ENCODE measurements around the gene KCTD10. TPM values are rescaled to one million over a fixed set of nuclear protein-coding genes. Genes with fewer than 3 reads are reported as not detected.

KCTD10 gene
- total and polyA plus RNA-seq, 10 of the 15 experiments (the other 5 are each of a cell fraction or from before 2014, with no cell fraction given) = 5.6 to 52.0 (median 34.2) TPM

DNA sequence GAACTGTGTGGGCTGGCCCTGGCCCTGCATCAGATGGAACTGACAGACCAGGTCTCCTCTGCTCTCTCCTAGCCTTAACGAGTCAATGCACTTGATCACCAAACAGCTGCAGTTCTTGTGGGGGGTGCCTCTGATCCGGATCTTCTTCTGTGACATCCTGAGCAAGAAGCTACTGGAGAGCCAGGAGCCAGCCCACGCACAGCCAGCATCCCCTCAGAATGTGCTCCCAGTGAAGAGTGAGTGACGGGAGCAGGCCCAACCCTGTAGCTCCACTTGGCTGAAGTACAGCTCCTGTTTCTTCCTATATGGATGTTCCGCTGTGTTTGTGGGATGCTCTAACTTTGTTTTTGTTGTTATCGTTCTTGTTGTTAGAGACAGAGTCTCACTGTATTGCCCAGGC, 24.2 kb upstream of the KCTD10 start:
- FAIRE-seq = no peak
- ChIA-PET POLR2A (interaction anchor here (0.8 kb wide), 1 partner anchor 9 kb away, joined by 5 read pairs; no protein-coding TSS in a partner anchor), CTCF (interaction anchor here (1.2 kb wide), 1 partner anchor 67 kb away, joined by 3 read pairs; no protein-coding TSS in a partner anchor), SMC1A (ENCODE audit: uncharacterized antibody, unreplicated experiment) (no interaction called here), RAD21 (ENCODE audit: unreplicated experiment) (no interaction called here)
- Histone ChIP-seq H3K4me1 (ENCODE audit: control insufficient read depth, insufficient read depth, low read length) (no peaks in the 10 kb centered on the region), H3K9me3 (replicated peaks; ENCODE audit: control insufficient read depth, insufficient read depth, low read length) (no peaks in the 10 kb centered on the region), H3K4me3 (no peak overlapping the region), H3K79me2 (ENCODE audit: control insufficient read depth, insufficient read depth, low read length) (no peaks in the 10 kb centered on the region), H4K20me1 (ENCODE audit: control insufficient read depth, insufficient read depth) (no peaks in the 10 kb centered on the region), H3K27ac (ENCODE audit: control insufficient read depth, insufficient read depth) (no peak overlapping the region), H2AFZ (ENCODE audit: control insufficient read depth, low read depth, low read length) (no peak overlapping the region), H3K27me3 (replicated peaks in 1 of 2; ENCODE audit: control insufficient read depth in 2 of 2, insufficient read depth in 2 of 2, low read length in 1 of 2) (no peaks in the 10 kb centered on the region), H3K4me2 (ENCODE audit: control insufficient read depth, insufficient read depth) (no peak overlapping the region), H3K36me3 (ENCODE audit: control insufficient read depth in 2 of 2, insufficient read depth in 2 of 2, low read length in 1 of 2) (peaks cover 3 to 27% of the 10 kb centered on the region in 2 experiments), H3K9ac (ENCODE audit: control insufficient read depth, insufficient read depth, low read length) (no peak overlapping the region)
- in situ Hi-C loops (cut with MboI) (no loop called here), intact Hi-C loops (cut with micrococcal nuclease; ENCODE audit: unreplicated experiment) (no loop called here)
- no peak for DNase-seq (ENCODE audit: low read depth, low spot score)
- TF ChIP-seq FOS (IDR thresholded peaks at IDR 0.05; ENCODE audit: borderline replicate concordance, extremely low read depth, insufficient read length) = no peak
- TF ChIP-seq, protein P1, sequence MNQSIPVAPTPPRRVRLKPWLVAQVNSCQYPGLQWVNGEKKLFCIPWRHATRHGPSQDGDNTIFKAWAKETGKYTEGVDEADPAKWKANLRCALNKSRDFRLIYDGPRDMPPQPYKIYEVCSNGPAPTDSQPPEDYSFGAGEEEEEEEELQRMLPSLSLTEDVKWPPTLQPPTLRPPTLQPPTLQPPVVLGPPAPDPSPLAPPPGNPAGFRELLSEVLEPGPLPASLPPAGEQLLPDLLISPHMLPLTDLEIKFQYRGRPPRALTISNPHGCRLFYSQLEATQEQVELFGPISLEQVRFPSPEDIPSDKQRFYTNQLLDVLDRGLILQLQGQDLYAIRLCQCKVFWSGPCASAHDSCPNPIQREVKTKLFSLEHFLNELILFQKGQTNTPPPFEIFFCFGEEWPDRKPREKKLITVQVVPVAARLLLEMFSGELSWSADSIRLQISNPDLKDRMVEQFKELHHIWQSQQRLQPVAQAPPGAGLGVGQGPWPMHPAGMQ (IDR thresholded peaks at IDR 0.05; ENCODE audit: borderline replicate concordance) = no peak
- TF ChIP-seq GABPA (IDR thresholded peaks at IDR 0.05; ENCODE audit: low read depth) = no peak
- TF ChIP-seq TCF3 (IDR thresholded peaks at IDR 0.05; ENCODE audit: borderline replicate concordance, insufficient read depth, low read depth, low read length) = no peak
- TF ChIP-seq CHD2 (IDR thresholded peaks at IDR 0.05; ENCODE audit: borderline replicate concordance, low read depth, low read length) = no peak
- TF ChIP-seq SMC3 (IDR thresholded peaks at IDR 0.05; ENCODE audit: borderline replicate concordance, low read length) = no peak
- no peak for TF ChIP-seq USF2 (IDR thresholded peaks at IDR 0.05; ENCODE audit: borderline replicate concordance, low read depth, low read length)
- TF ChIP-seq PRDM15 (CRISPR knock-in tag; IDR thresholded peaks at IDR 0.05) = no peak
- no peak for TF ChIP-seq ZNF622 (IDR thresholded peaks at IDR 0.05)
- no peak for TF ChIP-seq SREBF1 (IDR thresholded peaks at IDR 0.05; ENCODE audit: low read length)
- no peak for TF ChIP-seq PAX5 (IDR thresholded peaks at IDR 0.05; ENCODE audit: borderline replicate concordance, low read depth, low read length)
- TF ChIP-seq FOXK2 (IDR thresholded peaks at IDR 0.05) = no peak
- no peak for TF ChIP-seq TBL1XR1 (IDR thresholded peaks at IDR 0.05; ENCODE audit: low read depth, low read length)
- TF ChIP-seq, protein P2, sequence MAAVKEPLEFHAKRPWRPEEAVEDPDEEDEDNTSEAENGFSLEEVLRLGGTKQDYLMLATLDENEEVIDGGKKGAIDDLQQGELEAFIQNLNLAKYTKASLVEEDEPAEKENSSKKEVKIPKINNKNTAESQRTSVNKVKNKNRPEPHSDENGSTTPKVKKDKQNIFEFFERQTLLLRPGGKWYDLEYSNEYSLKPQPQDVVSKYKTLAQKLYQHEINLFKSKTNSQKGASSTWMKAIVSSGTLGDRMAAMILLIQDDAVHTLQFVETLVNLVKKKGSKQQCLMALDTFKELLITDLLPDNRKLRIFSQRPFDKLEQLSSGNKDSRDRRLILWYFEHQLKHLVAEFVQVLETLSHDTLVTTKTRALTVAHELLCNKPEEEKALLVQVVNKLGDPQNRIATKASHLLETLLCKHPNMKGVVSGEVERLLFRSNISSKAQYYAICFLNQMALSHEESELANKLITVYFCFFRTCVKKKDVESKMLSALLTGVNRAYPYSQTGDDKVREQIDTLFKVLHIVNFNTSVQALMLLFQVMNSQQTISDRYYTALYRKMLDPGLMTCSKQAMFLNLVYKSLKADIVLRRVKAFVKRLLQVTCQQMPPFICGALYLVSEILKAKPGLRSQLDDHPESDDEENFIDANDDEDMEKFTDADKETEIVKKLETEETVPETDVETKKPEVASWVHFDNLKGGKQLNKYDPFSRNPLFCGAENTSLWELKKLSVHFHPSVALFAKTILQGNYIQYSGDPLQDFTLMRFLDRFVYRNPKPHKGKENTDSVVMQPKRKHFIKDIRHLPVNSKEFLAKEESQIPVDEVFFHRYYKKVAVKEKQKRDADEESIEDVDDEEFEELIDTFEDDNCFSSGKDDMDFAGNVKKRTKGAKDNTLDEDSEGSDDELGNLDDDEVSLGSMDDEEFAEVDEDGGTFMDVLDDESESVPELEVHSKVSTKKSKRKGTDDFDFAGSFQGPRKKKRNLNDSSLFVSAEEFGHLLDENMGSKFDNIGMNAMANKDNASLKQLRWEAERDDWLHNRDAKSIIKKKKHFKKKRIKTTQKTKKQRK (IDR thresholded peaks at IDR 0.05; ENCODE audit: low read depth, low read length) = no peak
- no peak for TF ChIP-seq USF1 (IDR thresholded peaks at IDR 0.05; ENCODE audit: borderline replicate concordance, extremely low read length, insufficient read depth, low read depth, low read length)
- ATAC-seq = no peak
- BruUV-seq (replicated peaks) = no TSS peak
- 96% methylated on average over 6 of the region's 6 CpGs for whole genome bisulfite sequencing (ENCODE audit: insufficient coverage, insufficient replicate concordance, low lambda C conversion rate, missing lambda C conversion rate)
